Endometrial microvascular endothelial cells (primary cell): ENCODE data around the gene IQGAP3. TPM values are rescaled to one million over a fixed set of nuclear protein-coding genes. Genes with fewer than 3 reads are reported as not detected.

Experiments used
- in situ Hi-C: cut with HindIII; loops from 2 replicates; pipeline ENCODE4 v1.10.0; 2017; ENCODE audit warnings: low sequenced_read_pairs, low pct_unique_long_range_greater_than_20kb; ENCODE audit errors: inconsistent ontology term
- total RNA-seq: library from RNA; depleted of rRNA; stranded (reverse); fragments of >200 nt; gene quantifications from one replicate; pipeline ENCODE4 v1.2.3, GENCODE V29; 2015; ENCODE audit errors: inconsistent ontology term

The IQGAP3 gene
- total RNA-seq, 1 donor from 2014 or later, result 39.4 TPM

GRCh38 chr1:156490401-156491032, 81.8 kb downstream of the IQGAP3 start:
- in situ Hi-C loops, result no loop called here

DNA sequence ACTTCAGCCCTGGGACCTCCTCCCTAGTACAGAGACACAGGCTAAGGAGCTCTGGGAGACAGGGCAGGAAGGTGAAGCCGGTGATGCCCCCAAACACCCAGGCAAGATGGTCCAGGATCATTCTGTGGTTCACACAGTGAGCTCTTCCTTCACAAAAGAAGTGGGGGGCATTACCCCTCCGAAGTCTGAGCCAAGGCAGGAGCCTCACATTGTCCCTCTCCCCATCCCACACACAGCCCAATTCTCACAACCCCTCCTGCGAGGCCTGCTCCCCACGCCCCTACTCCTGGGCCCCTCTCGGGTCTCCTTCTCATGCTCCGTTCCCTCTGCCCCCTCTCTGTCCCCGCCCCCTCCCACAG, 82.5 kb downstream of the IQGAP3 start:
- in situ Hi-C loops, result no loop called here

- in situ Hi-C loops, result no loop called here
Measured at GRCh38 chr1:156489166-156489934, 83.0 kb downstream of the IQGAP3 start.

DNA sequence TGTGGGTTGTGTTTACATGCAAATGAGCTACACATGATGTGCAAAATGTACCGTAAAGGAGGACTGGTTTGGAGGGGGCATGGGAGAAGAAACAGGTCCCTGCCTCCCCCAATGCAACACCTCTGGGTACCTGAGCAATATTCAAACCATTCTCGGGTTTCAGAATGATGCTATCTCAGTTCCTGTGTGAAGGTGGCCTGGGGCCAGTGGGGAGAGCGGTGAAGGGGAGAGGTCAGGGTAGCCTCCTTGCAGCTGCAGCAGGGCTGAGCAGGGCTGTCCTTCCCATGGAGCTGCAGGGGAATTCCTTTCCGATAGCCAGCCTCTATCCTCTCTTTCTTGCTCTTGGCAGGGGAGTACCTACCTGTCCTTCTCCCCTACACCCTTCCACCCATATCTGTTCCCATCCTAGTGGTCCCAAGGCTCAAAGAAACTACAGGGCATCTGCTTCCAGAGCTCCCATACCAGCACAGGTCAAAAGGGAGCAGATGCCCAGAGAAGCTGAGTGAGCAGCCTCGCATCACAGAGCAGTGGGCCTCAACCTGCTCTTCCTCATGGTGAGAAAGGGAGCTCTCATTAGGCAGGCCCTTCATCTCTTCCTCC, 83.7 kb downstream of the IQGAP3 start:
- in situ Hi-C loops, result no loop called here

- in situ Hi-C loops, result no loop called here
Measured at GRCh38 chr1:156487862-156488261, 84.5 kb downstream of the IQGAP3 start.

DNA sequence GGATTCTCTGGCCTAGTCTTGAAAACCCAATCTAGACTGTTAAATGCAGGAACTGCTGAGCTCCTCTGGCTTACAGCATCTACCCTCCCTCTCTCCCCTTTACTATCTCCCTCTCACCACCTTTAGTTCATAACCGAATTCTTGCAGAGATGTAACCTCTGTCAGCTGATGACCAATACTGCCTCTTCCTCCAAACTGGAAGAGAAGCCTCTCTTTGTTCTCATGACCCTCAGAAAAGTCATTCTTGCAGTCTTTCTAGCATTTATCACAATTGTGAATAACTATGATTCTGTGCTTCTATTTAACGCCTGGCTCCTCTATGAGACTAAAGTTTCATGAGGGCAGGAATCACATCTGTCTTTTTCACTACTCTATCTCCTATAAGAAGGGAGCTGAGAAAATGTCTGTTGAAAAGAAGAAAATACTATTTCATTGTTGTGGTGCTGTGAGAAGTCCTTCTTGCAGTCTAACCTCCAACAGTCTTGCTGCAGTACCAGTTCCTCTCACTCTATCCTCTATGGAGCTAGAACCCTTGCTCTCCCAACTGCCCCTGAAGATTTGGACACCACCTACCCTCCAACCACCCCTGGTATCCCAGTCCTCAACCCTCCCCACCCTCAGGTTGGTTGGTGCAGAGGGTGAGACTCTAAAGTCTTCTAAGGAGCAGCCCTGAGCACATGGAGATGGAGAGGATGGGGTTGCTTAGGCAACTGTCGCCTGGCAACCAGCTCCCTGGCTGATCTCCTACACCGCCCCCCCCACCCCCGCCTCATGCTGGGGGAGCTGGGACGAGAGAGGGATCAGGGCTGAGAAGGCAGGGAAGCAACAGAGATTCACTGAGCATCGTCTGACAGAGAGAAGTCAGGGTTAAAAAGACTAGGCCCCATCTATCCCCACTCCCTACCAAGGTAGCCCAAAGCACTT, 85.7 kb downstream of the IQGAP3 start:
- in situ Hi-C loops, result no loop called here

DNA sequence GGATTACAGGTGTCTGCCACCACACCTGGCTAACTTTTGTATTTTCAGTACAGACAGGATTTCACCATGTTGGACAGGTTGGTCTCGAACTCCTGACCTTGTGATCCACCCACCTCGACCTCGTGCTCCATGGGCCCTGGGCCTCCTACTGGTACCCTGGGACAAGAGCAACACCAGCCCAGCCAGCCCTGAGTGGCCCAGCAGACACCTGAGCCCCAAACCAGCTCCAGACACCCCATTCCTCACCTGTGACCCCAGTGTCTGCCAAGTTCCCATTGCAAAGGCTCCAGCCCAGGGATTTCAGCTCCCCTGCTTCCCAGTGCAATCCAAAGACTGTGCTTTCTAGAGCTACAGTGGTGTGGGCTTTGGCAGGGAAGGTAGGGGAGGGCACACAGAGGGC, 86.4 kb downstream of the IQGAP3 start:
- in situ Hi-C loops, result no loop called here

GRCh38 chr1:156484480-156485058, 87.8 kb downstream of the IQGAP3 start:
- in situ Hi-C loops, result no loop called here

DNA sequence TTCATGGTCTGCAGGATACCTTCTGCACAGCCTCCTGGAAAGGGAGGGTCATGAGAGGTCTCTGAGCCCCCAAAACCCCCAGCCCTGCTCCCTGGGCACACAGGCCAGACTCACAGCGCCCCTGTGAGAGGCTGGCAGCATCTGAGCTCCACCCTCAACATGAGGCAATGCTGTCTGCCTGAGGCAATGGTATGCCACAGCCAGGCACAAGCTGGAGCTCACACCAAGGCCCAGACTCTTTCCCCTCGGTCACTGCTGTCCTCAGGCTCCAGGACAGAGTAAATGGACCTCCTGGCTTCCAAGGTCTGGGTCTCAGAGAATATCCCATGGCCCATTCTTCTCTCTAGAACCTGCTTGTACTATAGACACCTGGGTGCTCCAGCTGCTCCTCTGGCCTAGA, 89.0 kb downstream of the IQGAP3 start:
- in situ Hi-C loops, result no loop called here

- in situ Hi-C loops, result no loop called here
Measured at GRCh38 chr1:156482276-156482675, 90.1 kb downstream of the IQGAP3 start.

DNA sequence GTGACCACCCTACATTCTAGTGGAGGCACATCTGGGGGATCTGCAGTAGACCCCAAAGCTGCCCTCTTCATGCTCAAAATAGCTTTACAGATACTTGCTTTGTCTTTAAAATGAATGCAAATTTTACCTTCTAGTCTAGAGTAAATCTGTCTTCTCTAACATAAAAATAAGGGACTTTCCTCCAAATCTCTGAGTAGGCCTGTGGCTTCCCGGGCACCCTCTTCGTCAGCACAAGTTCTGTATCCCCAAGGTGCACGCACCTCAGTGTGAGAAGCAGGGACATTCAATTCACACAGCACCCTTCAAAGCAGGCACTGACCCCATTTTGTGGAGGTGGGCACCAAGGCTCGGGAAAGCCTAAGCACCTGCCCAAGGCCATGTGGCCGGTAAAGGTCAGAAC, 90.8 kb downstream of the IQGAP3 start:
- in situ Hi-C loops, result no loop called here

- in situ Hi-C loops, result no loop called here
Measured at GRCh38 chr1:156480411-156481192, 91.8 kb downstream of the IQGAP3 start.

DNA sequence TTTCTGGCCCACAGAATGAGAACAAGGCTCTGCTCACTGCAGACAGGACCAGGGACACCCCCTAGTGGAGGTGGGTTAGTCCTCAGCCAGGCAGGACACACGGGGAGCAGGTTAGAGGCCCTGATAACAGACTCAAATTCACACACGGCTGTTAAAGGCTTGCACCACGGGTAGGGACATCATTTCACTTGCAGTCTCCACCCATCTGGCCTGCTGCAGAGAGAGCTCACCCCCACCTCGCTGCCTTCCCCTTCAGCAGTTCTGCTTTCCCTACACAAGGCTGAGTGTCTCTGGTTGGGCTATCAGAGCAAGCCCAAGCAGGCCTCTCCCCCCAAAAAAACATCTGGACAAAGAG, 92.4 kb downstream of the IQGAP3 start:
- in situ Hi-C loops, result no loop called here

DNA sequence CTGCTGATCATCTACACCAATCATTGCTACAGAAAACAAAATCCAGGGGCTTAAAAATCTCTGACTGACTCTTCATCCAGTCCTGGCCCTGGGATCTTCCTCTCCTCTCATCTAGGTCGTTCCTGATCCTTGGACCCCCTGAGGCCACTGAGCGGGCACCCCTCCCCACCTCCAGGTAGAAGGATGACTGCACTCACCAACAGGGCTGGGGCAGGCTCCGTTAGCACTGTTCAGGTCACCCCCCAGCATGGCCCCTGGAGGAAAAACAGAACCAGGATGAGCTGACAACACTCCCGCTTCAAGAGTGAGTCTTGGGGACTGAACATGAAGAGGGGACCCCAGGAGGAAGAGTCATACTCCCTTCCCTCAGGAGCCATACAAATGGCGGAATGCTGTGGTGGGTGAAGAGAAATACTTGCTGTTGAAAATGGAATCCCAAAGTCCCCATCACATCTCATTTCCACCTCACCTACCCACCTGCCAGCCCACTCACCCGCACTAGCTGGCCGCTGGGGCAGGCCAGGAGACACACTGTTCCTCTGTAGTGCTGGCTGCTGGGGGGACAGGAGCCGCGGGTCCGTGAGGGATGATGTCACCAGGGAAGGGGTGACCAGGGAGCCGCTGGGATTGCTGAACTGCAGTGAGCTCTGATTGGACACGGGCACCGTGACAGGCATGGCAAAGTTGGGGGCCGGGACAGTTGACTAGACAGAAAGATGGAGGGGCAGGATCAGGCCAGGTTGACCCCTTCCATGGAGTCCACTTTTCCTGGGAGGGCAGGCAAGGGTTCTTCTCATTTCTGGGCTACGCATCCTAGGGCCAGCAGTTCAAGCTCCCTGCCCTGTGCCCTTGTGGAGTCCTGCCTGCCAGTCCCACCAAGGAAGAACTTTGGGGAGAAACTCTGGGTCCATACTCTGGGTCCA, 93.0 kb downstream of the IQGAP3 start:
- in situ Hi-C loops, result no loop called here

- in situ Hi-C loops, result no loop called here
Measured at GRCh38 chr1:156478250-156478627, 94.1 kb downstream of the IQGAP3 start.

DNA sequence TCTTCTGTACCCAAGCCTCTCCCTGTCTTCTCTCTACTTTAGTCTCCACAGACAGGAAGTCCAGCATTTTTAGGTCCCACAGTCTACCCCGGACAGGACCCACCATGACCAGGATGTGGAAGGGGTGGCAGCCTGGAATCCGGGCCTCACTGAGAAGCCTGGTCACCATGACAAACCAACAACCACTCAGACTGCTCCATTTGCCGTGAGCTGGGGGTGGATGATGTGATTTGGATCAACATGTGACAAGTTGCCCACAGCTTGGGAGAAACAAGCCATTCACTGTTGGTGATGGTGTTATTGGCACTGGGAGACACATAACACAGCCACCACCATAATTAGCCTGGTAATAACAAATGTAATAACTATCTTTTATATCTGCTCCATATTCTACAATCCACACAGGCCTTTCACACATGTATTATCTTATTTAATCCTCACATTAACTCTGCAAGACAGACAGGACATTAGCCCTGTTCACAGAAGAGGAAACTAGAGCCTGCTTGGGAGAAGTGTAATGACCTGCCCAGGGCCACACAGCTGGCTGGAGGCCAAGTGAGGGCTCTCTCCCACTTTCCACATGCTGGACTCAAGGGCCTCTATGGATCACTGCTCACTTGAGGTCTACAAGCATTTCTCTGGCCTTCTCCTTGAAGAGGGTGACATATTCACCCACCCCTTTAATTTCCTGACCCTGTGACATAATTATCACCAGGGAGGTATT, 94.7 kb downstream of the IQGAP3 start:
- in situ Hi-C loops, result no loop called here
